ENCODE measurements around the gene IQCH. TPM values are rescaled to one million over a fixed set of nuclear protein-coding genes. Genes with fewer than 3 reads are reported as not detected.

IQCH gene
- total RNA-seq, 1 experiment from 2014 or later, result 1.1 TPM

GRCh38 chr15:67307889-67308597 is 53.5 kb downstream of the IQCH start:
- H4K5ac ChIP-seq (ENCODE audit: insufficient read length, low read depth, low read length), result no peak overlapping the region
- no peak overlapping the region for H3K23ac ChIP-seq (ENCODE audit: insufficient read length, low read depth, low read length)
- no peak overlapping the region for H3K56ac ChIP-seq (ENCODE audit: insufficient read length, low read depth, low read length)
- DNase-seq, result no peak
- H2BK120ac ChIP-seq (ENCODE audit: low read depth, low read length, poor library complexity, severe bottlenecking), result no peak overlapping the region
- H3K4ac ChIP-seq (ENCODE audit: low read depth, low read length), result no peak overlapping the region
- H3K9me3 Mint-ChIP-seq, result no peaks in the 10 kb centered on the region
- H2AK5ac ChIP-seq (ENCODE audit: insufficient read length, low read length), result no peak overlapping the region
- WGBS (ENCODE audit: extremely low coverage, insufficient read length, low lambda C conversion rate), result no CpG with 5 or more reads among the region's 4 CpGs
- no peak overlapping the region for H3K4me3 Mint-ChIP-seq
- no peaks in the 10 kb centered on the region for H4K20me1 ChIP-seq (ENCODE audit: control insufficient read depth, insufficient read depth, insufficient read length)
- H3K79me2 ChIP-seq (ENCODE audit: insufficient read depth, low read length), result no peaks in the 10 kb centered on the region
- H2BK15ac ChIP-seq (ENCODE audit: low read depth, low read length), result no peak overlapping the region
- H2BK20ac ChIP-seq (ENCODE audit: low read depth, low read length, poor library complexity, severe bottlenecking), result no peak overlapping the region
- no peak overlapping the region for H3T11ph ChIP-seq (ENCODE audit: low read length)
- H3K9ac ChIP-seq (ENCODE audit: extremely low read depth, insufficient read length, low read length), result no peak overlapping the region
- H3K4me1 Mint-ChIP-seq, result peaks cover 0 to 4% of the 10 kb centered on the region in 2 experiments; a peak in 2 of 4 replicates
- no peak overlapping the region for H4K91ac ChIP-seq (ENCODE audit: insufficient read length, low read depth, low read length)
- no peak overlapping the region for H4K8ac ChIP-seq (replicated peaks; ENCODE audit: insufficient read length, low read depth, low read length)
- no peaks in the 10 kb centered on the region for H3K4me1 ChIP-seq (ENCODE audit: insufficient read depth, low read length)
- no peaks in the 10 kb centered on the region for H3K79me1 ChIP-seq (ENCODE audit: insufficient read depth, low read depth, low read length, poor library complexity, severe bottlenecking)
- H2BK12ac ChIP-seq (ENCODE audit: insufficient read length, low read depth, low read length), result no peak overlapping the region
- H3K14ac ChIP-seq (ENCODE audit: insufficient read depth, low read length), result no peak overlapping the region
- H3K27ac ChIP-seq (ENCODE audit: insufficient read length, low read depth, low read length), result no peak overlapping the region
- H3K27me3 Mint-ChIP-seq (ENCODE audit: low read depth), result no peaks in the 10 kb centered on the region
- H3K27ac Mint-ChIP-seq, result no peak overlapping the region
- no peaks in the 10 kb centered on the region for H3K36me3 Mint-ChIP-seq (ENCODE audit: insufficient read depth in 1 of 3, low read depth in 3 of 3)
- no peak overlapping the region for H3K4me2 ChIP-seq (ENCODE audit: insufficient read depth, insufficient read length, low read length)
- H3K23me2 ChIP-seq (ENCODE audit: insufficient read length, low read depth, low read length, poor library complexity, severe bottlenecking), result no peaks in the 10 kb centered on the region
- TF ChIP-seq CTCF (conservative IDR thresholded peaks at IDR 0.05), result no peak
- no peak overlapping the region for H2BK5ac ChIP-seq (ENCODE audit: insufficient read length, low read length)
- H3K18ac ChIP-seq (ENCODE audit: insufficient read length, low read depth, low read length), result no peak overlapping the region
- H2AFZ ChIP-seq (ENCODE audit: low read length), result no peak overlapping the region
- no peaks in the 10 kb centered on the region for H3K27me3 ChIP-seq (ENCODE audit: insufficient read depth, low read length)
- H3K9me3 ChIP-seq (ENCODE audit: control insufficient read depth, low read depth, low read length), result no peaks in the 10 kb centered on the region

Data from H9 (cell line).